BE2C (cell line): ENCODE results near the gene DAG1.
A peak's percentile ranks its signal among the peaks of the same experiment; 100 is the strongest.

Experiments used
- DNase-seq: peaks from one replicate; pipeline ENCODE4 v3.0.0-alpha.2; 2020
- H3K27me3 ChIP-seq: fragments of 250-450 bp; sonication (Bioruptor Pico); 2 replicates; pipeline ENCODE4 v1.5.1; 2020; ENCODE audit warnings: mild to moderate bottlenecking
- H3K36me3 ChIP-seq: fragments of 250-450 bp; sonication (Bioruptor Pico); 2 replicates; pipeline ENCODE4 v1.5.1; 2020; ENCODE audit warnings: mild to moderate bottlenecking
- H3K4me1 ChIP-seq: fragments of 250-450 bp; sonication (Bioruptor Pico); 2 replicates; pipeline ENCODE4 v1.5.1; 2020
- H3K4me3 ChIP-seq: 2 replicates; pipeline ENCODE4 v1.5.1; 2011; ENCODE audit warnings: low read depth, low read length
- H3K9me3 ChIP-seq: fragments of 250-450 bp; sonication (Bioruptor Pico); 2 replicates; pipeline ENCODE4 v1.5.1; 2020
- TF ChIP-seq, protein P1 (sequence below): IDR thresholded peaks from 2 replicates; pipeline ENCODE4 v1.5.1; 2012; ENCODE audit warnings: mild to moderate bottlenecking, low read depth, low read length

DAG1 gene

DNA sequence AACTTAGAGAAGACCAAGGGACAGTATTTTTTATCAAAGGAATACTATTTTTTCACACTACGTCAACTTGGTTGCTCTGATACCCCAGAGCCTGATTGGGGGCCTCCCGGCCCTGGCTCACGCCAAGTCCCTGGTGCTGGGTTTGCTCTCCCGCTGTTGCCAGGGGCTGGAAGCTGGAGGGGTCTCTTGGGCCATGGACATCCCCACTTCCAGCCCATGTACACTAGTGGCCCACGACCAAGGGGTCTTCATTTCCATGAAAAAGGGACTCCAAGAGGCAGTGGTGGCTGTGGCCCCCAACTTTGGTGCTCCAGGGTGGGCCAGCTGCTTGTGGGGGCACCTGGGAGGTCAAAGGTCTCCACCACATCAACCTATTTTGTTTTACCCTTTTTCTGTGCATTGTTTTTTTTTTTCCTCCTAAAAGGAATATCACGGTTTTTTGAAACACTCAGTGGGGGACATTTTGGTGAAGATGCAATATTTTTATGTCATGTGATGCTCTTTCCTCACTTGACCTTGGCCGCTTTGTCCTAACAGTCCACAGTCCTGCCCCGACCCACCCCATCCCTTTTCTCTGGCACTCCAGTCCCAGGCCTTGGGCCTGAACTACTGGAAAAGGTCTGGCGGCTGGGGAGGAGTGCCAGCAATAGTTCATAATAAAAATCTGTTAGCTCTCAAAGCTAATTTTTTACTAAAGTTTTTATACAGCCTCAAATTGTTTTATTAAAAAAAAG, 63.9 kb downstream of the DAG1 start:
- DNase-seq, result no peak
- Histone ChIP-seq H3K36me3 (peaks cover 4% of the 10 kb centered on the region; the same call in 1 of the 2 replicates), H3K4me3 (no peak overlapping the region), H3K4me1 (no peaks in the 10 kb centered on the region), H3K27me3 (no peaks in the 10 kb centered on the region), H3K9me3 (no peaks in the 10 kb centered on the region)
- TF ChIP-seq, protein P1, sequence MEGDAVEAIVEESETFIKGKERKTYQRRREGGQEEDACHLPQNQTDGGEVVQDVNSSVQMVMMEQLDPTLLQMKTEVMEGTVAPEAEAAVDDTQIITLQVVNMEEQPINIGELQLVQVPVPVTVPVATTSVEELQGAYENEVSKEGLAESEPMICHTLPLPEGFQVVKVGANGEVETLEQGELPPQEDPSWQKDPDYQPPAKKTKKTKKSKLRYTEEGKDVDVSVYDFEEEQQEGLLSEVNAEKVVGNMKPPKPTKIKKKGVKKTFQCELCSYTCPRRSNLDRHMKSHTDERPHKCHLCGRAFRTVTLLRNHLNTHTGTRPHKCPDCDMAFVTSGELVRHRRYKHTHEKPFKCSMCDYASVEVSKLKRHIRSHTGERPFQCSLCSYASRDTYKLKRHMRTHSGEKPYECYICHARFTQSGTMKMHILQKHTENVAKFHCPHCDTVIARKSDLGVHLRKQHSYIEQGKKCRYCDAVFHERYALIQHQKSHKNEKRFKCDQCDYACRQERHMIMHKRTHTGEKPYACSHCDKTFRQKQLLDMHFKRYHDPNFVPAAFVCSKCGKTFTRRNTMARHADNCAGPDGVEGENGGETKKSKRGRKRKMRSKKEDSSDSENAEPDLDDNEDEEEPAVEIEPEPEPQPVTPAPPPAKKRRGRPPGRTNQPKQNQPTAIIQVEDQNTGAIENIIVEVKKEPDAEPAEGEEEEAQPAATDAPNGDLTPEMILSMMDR, result no peak

DNA sequence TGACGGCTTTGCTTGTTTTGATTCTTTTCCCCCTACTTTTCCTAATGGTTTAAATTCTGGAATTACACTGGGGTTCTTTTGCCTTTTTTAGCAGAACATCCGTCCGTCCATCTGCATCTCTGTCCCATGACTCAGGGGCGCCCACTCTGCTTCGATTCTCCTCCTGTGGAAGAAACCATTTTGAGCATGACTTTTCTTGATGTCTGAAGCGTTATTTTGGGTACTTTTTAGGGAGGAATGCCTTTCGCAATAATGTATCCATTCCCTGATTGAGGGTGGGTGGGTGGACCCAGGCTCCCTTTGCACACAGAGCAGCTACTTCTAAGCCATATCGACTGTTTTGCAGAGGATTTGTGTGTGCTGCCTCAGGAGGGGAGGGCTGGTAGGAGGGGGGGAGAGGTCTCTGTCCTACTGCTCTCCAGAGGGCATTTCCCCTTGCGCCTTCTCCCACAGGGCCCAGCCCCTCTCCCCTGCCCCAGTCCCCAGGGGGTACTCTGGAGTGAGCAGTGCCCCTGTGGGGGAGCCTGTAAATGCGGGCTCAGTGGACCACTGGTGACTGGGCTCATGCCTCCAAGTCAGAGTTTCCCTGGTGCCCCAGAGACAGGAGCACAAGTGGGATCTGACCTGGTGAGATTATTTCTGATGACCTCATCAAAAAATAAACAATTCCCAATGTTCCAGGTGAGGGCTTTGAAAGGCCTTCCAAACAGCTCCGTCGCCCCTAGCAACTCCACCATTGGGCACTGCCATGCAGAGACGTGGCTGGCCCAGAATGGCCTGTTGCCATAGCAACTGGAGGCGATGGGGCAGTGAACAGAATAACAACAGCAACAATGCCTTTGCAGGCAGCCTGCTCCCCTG, 64.7 kb downstream of the DAG1 start:
- peak; percentile 12 for DNase-seq

DNA sequence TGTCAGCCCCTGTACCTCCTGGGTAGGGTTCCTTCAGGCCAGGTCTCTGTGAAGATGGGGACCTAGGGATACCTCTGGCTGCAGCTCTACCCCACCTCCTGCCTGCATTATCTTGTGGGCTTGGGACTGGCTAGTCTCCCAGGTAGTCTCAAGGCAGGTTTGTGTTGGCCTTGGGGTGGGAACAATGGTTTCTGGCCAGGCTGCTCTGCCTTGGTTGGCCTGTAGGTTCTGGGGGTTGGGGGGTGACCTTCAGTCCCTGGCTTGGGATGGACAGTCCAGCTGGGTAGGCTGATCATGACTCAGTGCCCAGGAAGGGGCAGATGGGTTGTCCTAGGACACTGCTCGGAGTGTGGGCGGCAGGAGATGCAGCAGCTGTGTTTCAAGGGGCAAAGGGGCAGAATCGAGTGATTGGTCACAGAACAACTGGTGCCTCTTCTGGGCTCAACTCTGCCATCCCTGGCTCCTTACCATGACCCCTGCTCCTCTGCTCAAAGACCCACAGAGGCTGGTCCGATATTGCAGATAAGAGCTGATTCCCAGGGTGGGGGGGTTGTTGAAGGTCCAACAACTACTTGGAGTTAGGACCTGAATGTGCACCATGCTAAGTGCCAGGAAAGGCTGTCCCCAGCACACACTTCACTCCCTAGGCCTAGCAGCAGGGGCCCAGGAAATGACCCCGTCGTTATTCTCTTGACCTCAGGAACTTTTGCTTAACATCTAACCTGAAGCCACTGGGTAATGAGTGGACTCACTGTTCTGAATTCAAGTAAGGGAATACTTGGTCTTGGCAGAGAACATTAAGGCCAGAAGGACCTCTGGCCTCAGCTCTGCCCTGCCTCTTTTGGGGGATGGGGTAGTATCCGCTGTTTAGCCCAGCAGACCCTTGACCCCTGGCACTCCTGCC, 66.2 kb downstream of the DAG1 start:
- Histone ChIP-seq H3K4me3 (no peak overlapping the region), H3K9me3 (no peaks in the 10 kb centered on the region), H3K27me3 (no peaks in the 10 kb centered on the region), H3K4me1 (no peaks in the 10 kb centered on the region), H3K36me3 (peaks cover 4% of the 10 kb centered on the region; the same call in 1 of the 2 replicates)
- DNase-seq, result no peak
- TF ChIP-seq, protein P1, result no peak

More for the DNA sequence above, 64.7 kb downstream of the DAG1 start:
- Histone ChIP-seq H3K36me3 (peaks cover 4% of the 10 kb centered on the region; the same call in 1 of the 2 replicates), H3K4me3 (no peak overlapping the region), H3K4me1 (no peaks in the 10 kb centered on the region), H3K27me3 (no peaks in the 10 kb centered on the region), H3K9me3 (no peaks in the 10 kb centered on the region)
- TF ChIP-seq, protein P1, result no peak

DNA sequence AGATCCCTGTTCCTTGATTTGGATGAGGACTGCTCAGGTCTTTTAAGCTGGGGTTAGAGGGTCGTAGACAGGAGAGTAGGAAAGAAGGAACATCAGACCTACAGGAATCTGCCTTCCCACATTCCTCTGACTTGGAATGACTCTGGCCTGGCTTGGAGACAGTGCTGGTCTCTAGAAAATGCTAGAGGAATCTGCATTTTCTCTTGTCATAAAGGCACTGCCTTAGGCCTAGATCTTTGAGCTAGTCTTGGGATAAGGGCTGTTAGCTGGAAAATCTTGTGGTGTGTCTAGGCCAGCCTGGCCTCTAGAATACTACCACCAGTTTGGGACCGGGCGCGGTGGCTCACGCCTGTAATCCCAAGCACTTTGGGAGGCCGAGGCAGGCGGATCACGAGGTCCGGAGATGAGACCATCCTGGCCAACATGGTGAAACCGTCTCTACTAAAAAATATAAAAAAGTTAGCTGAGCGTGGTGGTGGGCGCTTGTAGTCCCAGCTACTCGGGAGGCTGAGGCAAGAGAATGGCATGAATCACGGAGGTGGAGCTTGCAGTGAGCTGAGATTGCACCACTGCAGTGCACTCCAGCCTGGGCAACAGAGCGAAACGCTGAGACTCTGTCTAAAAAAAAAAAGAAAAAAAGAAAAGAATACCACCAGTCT, 66.9 kb downstream of the DAG1 start:
- H3K27me3 ChIP-seq, result no peaks in the 10 kb centered on the region
- H3K36me3 ChIP-seq, result no peaks in the 10 kb centered on the region
- no peak for DNase-seq
- H3K4me3 ChIP-seq, result no peak overlapping the region
- no peaks in the 10 kb centered on the region for H3K9me3 ChIP-seq
- TF ChIP-seq, protein P1, result no peak
- H3K4me1 ChIP-seq, result no peaks in the 10 kb centered on the region

DNA sequence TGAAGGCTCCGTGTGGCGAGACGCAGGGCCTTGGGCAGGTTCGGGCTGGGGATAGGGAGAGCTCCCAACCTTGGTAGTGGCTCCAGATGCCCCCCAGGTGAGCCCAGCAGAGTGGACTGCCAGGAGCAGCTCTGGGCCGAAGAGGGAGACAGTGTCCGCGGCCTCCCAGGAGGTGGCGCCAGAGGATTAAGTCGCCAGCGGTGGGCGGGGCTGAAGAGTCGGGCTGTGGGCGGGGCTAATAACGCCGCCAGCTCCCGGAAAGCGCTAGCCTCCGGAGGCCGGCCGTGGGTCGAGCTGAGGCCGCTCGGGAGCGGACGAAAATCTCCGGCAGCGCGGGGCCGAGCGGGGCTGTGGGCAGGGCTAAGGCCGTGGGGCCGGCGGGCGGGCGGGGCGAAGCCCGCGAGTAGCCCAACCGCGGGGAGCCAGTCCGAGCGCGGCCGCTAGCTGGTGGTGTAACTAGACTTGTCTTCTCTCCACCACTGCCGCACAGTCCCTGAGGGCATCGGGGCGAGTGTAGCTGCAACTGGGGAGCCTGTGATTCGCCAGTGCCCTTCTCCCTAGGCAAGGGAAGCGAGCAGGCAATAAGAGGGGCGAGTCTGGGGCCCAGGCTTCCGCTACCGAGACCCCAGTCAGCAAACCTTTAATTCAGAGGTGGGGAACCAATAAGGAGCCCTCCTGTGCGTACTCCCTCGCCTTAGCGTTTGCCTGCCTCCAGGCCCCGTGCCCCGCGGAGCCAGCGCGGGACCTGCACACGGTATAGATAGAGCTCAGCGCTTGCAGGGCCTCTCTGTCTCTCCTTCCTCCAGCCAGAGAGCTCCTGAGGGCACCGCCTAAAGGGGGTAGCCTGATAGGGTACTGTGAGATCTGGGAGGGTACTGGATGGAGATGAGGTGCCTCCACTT, 69.8 kb downstream of the DAG1 start:
- Histone ChIP-seq H3K4me1 (no peaks in the 10 kb centered on the region), H3K4me3 (peak overlapping the region; percentile 59), H3K27me3 (no peaks in the 10 kb centered on the region), H3K36me3 (no peaks in the 10 kb centered on the region), H3K9me3 (no peaks in the 10 kb centered on the region)
- DNase-seq, result peak; percentile 93
- TF ChIP-seq, protein P1, result peak; percentile 56
